T-helper 1 cell (primary cell): ENCODE results near the gene HEMGN.

Experiments
- DNase-seq, 5 donors: peaks; one replicate each; pipeline ENCODE4 v3.0.0-alpha.2; 2012 to 2020

The HEMGN gene

DNA sequence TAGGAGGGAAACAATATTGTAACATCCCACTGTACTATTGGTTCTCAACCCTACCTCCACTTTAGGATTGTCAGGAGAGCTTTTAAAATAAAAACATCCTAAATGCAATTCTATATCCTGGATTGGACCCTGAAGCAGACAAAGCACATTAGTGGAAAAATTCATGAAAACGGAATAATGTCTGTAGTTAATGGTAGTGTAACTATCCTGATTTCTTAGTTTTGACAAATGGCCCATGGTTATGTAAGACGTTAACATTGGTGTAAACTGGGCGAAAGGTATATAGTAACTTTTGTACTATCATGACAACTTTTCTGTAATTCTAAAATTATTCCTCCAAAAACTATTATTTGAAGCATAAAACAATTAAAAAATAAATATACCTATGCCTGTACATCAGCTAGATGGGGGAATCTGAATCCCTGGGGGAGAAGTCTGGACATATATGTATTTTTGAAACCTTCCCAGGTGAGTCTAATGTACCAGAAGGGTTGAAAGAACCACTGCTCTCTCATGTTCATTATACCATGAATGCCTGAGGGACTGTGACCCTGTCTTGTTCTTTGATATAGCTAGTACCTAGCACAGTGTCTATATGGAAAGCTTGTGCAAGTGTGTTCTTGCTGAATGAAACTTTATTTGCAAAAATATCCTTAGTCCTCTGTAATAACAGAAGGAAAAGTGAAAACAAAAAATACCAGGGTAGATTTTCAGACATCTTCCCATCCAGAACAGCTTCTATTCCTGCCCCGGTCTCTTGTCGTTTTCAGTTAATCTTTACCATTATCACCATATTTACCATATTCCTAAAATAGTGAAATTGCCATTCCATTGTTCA is 12.3 kb downstream of the HEMGN start:
- no peak for DNase-seq

DNA sequence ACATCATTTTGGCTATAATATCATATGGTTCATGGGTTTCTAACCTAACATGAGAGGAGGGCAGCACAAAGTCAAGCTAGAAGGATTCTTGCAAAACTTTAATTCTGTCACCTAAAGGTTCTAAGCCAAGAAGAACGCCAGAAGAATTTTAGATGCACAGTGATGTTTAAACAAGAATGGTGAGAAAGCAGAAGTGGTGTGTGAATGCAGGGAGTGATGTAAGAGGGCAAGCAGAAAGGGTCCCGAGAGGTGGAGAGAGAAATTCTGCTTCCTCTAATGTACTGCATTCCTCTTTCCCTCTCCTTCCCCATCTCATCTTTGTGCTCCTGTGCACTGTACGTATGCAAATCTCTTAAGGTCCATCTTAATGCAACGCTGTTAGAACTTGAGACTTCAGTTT is 13.6 kb downstream of the HEMGN start:
- DNase-seq: no peak

DNA sequence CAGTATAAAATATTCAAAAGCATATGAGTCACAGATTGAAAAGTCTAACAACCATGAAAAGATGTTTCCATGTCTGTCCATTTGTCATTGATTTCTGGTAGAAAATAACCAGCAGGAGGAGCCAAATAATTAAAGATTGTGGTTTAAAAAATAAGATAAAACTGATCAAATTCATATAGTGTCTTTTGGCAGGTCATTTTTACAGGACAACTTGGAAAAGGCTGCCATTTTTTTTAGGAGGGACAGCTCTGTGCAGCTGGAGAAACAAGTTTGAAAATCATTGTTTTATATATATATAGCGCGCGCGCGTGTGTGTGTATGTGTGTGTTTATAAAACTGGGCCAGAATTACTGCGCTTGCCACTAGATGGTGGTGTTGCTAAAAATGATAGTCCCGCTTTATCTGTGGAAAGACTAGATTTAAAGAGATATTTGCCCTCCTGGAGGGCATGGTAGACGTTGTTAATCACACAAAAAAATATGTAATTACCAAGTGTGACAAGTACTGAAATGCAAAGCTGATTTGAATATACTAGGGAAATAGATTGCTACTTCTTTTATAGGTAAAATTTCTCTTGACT is 14.4 kb downstream of the HEMGN start:
- peak; percentile 26 to 82 (median 64) for DNase-seq

DNA sequence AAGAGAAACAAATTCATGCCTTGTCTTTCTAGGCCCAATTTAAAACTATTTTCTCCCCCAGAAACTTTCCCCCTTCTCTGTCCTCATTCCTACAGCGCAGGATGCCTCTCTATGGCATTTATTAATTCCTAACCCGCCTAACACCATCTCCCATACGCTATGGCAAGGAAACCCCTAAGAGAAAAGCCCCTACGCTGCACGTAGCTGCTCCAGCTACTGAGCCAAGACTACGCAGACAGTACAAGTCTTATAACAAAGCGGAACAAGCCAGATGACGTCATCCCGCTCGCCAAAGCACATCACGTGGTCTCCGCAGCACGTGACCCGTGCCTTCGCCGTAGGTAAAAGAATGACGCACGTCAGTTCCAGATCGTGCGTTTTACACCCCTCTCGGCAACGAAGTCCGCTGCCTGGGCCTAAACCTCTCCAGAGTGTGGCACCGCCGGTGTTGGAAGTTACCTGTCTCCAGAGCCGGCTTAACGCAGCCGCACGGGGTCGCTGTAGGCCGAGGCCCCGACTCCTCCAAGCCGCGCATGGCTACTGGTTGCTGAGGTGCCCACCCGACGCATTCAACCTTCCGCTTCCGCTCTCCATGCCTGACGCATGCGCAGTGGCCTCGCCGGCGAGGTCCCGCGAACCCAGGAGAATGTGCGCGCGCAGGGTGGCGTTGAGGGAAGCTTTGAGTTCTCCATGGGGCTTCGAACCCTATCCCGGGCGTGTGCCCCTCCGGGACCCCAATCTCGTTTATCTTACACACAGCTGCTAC is 15.8 kb downstream of the HEMGN start, which contains the start of gene TRMO:
Gene TRMO (minus strand): TSS at position 542 of the 766 bp plus-strand sequence. CDS start 7 bp downstream, at position 535.
- DNase-seq: peak; percentile 95 to 99 (median 97)

DNA sequence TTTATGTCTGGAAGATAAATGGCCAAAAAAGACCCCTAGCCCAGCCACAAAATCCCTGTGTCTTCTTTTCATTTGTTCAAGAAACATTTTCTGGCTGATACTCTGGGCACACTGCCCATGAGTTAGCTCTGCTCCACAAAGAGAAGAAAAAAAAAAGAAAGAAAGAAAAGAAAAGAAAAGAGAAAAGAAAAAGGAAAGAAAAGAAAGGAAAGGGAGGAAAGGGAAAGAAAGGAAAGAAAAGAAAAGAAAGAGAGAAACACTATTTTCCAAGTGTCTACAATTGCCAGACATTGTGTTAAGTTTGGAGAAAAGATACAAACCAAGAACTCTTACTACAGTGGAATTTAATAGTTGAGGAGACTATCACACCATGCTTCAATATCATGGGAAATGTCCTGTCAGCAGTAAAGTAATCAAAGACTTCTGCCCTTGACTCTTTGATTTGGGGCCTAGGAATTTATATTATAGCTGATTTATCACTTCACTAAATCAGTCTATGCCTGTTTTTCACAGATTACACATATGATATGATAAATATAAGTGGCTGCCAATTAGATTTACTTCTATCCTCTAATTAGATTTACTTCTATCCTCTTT is 18.7 kb downstream of the HEMGN start:
- DNase-seq: no peak

DNA sequence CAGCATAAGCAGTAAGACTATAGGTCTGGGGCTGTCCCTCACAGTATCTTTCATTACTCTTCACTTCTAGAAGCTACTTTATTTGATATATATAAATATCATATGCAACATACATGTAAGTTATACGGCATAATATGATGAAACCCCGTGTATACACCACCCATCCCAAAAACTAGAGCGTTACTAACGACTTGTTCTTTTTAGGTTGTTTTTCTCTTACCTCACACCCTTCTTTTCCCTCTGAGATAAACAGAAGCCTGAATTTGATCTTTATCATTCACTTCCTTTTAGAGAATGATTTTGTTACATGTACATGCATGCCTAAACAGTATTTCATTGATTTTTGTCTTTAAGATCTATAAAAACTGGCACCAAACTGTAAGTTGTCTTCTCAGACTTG is 19.4 kb downstream of the HEMGN start:
- peak in 1 of 5 donors; percentile 42 for DNase-seq

DNA sequence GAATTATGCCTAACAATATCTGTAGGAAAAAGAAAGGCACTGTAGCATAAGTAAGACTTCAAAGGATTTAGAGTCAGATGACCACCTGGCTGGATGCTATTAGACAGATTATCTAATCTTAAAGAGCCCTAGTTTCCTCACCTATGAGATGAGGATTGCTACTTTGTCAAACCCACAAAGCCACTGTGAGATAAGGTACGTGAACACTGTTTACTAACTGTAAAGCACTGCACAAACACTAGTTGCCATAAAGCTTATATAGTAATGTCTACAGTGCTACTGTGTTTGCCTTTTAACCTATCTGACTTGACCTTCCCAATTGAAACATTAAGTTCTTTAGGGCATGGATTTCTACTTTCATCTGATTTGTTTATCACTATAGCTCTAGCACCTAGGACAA is 26.0 kb downstream of the HEMGN start:
- no peak for DNase-seq

DNA sequence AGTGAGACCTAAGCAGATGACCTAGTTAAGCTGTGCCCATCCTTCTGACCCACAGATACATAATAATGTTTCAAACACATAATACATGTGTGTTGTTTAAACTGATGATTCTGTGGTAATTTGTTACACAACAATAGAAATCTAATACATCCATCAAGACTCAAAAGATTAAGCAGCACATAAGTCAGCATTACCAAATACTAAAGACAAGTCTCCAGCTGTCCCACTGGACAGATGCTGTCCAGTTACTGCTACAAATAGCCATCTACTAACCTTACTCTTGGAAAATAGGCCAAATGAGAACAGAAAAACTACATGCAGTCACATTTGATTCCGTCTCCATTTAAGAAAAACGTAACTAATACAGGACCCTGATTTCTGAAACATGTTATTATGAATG is 26.4 kb downstream of the HEMGN start:
- DNase-seq: no peak

DNA sequence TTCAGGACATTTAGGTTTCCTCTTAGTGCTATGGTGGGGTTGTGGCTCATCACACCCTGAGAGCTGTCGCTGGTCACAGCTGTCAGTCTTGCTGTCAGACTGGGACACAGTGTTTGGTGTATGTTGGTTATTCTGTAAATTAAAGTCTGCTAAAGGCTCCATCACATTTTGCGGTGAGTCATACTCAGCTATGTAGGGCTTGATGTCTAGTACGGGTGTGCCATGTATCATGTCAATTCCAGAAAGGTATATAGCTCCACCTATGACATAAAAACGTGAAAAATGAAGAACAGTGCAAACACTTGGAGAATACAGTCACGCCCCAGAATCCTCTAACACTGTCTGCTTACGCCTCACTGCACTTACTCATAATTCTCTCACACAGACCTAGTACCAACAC is 27.6 kb downstream of the HEMGN start:
- no peak for DNase-seq

DNA sequence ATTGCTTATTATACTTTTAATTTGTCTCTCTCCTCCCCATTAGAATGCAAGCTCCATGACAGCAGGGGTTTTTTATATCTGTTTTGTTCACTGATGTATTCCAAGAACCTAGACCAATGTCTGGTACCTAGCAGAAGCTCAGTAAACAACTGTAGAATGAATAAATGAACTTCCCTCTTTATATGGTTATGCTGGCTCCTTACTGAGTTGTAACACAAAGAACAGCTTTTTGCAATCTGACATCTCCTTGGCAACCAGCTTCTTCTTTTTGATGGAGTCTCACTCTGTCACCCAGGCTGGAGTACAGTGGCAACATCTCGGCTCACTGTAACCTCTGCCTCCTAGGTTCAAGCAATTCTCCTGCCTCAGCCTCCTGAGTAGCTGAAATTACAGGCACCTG is 29.3 kb downstream of the HEMGN start:
- DNase-seq: no peak

DNA sequence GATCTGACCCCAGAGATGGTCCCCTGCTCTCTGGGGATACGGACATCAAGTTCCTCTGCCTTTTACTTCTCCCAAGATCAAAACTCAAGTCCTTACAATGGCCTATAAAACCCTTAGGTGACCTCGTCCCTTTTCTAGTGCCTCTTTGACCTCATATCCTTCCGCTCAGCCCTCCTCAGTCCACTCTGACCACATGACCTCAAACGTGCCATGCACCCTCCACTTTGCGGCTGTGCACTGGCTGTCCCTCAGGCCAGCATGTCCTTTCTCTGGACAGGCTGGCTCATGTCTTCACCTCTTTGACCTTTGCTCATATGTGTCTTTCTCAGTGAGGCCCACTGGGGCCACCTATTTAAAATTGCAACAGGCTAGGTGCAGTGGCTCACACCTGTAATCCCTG is 30.3 kb downstream of the HEMGN start:
- no peak for DNase-seq

DNA sequence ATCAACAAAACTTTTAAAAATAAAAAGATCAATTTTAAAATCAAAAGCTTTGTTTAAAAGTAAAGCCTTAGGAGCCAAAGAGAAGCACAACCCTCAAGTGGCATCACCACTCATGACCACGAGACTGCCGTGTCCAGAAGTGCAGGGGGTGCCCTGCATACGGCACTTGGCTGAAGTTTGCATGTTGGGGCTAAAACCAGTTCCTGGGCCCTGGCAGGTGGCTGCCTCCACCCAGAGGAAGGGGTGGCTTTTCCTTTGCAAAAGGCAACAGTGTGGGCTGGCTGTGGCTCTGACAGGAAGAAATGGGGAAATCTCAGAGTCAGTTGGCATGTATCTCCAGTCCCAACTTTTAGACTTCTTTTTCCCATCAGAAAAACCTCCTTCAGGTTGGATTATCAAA is 30.9 kb downstream of the HEMGN start:
- DNase-seq: peak in 3 of 5 donors; percentile 19 to 44 (median 19)

DNA sequence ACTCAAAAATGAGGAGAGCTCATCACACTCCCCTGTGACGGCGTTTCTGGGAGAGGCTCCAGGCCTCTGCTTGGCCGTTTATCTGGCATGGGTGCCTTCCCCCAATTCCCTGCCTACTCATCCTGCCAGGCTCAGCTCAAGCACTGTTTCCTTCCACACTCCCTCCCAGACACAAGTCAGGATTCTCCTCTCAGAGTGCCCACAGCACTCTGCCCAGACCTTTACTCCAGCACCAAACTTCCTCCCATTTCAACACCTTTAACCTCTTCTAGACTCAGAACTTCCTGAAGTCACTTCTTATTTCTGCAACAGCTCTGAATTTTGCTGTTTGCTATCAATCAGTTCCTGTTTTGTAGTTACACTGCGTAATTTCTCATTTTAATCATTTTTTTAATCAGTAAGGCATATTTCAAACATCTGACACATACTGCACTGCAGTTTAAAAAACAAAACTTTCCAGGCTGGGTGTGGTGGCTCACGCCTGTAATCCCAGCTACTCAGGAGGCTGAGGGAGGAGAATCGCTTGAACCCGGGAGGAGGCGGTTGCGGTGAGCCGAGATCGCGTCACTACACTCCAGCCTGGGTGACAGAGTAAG is 31.6 kb downstream of the HEMGN start:
- DNase-seq: peak in 4 of 5 donors; percentile 34 to 60 (median 49)

DNA sequence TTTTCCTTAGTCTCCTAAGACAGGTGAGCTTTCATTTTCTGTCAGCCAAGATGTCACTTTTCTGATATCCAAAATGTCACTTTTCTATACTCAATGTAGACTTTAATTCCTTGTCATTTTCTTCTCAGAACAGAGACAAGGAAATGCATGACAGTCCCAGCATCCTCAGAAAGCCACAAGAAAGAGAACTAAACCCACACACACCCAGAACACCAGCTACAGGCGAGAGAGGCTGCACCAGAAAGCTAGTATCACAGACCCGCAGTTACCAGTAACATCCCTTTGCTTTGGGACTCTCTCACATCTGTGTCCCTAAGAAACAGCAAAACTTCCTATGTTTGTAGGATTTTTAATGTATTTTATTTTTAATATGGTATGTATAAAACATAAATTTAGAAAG is 32.7 kb downstream of the HEMGN start:
- peak in 4 of 5 donors; percentile 47 to 75 (median 53) for DNase-seq

DNA sequence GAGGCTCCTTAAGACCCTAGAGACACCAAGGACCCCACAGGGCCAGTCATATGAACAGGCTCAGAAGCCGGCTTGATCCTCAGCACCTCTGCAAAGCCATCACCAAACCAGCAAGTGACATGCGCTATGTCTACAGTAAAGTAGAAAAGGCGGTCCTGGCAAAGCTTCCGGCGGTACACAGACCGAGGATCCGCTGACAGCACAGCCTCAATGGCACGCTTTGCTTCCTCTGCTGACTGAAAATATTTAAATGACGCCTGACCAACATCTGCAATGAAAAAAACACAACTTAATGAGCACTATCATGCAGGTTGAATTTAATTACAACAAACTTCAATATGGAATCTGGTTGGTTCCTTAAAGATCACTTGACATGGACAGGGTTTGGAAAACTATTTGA is 33.2 kb downstream of the HEMGN start:
- DNase-seq: peak in 4 of 5 donors; percentile 32 to 83 (median 49)

DNA sequence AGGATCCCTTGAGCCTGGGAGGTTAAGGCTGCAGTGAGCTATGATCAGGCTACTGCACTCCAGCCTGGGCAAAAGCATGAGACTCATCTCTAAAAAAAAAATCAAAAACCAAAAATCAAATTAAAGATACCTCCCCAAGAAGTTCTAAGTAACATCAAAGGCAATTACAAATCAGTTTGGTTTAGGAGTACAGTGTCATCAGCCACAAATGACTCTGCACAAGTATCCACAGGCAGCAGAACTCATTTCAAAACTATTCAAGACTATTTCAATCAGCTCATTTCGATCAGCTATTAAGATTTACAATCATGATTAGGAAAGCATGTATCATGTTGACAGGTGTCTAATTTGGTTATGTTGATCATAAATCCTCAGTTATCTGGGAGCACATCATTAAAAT is 34.8 kb downstream of the HEMGN start:
- peak in 1 of 5 donors; percentile 43 for DNase-seq

DNA sequence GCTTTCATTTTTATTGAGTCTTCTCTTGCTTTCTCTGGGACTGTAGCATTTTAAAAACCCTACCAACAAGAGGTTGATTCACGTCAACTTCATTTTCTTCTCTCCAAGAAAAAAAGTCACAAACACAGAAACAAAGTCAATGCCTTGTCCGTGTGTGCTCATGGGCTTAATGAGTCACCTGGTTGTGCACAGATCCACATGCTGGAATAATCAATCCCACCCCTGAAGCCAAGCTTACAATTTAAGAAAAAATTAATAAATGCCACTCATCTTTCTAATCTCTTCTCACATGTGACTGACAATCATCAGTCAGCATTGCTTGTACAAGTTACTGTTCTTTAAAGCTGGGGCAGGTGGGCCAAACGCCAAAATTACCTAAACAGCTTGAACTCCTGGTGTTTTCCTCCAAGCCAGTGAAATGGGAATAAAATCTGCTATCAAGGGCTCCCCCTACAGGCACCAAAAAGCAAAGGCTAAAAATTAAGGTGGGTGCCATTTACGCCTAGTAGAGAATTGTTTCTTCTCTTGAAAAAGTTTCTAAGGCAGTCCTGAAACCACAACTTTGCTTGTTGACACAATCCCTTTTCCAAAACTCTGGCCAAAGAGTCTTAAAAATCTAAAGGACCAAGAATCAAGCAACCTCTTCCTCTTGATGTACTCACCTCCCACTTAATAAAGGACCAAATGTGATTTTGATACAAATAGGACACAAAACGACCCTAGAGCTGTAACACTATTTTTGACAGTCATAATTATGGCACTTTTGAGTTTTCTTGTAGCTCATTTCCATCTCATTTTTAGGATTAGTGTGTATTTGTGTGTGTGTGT is 37.0 kb downstream of the HEMGN start:
- DNase-seq: peak in 1 of 5 donors; percentile 40

DNA sequence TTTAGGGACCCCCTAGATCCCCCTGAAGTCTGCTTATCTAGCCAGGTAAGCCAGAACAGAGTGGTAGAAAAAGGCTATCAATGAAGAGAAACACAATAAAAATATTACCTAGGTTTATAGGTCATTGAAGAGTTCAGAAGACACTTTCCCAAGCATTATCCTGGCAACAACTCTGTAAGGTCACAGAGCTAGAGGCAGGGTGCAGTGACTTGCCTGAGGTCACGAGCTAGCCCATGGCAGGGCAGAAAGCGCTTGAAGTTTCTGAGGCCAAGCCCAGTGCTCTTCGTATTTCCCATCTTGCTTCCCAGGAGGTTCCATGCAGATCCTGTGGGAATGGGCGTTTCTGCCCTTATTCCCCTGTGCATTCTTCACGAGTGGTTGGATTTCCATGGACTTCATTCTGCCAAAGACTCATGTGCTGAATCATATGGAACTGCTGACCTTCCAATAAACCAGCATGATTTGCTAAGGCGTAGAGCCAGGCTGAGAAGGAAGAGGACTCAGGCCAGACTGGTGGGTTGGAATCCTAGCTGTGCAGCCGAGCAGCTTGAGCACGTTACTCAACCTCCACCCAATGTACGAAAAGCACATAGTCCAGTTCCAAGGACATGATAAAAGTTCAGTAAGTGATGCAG is 37.8 kb downstream of the HEMGN start:
- DNase-seq: no peak

DNA sequence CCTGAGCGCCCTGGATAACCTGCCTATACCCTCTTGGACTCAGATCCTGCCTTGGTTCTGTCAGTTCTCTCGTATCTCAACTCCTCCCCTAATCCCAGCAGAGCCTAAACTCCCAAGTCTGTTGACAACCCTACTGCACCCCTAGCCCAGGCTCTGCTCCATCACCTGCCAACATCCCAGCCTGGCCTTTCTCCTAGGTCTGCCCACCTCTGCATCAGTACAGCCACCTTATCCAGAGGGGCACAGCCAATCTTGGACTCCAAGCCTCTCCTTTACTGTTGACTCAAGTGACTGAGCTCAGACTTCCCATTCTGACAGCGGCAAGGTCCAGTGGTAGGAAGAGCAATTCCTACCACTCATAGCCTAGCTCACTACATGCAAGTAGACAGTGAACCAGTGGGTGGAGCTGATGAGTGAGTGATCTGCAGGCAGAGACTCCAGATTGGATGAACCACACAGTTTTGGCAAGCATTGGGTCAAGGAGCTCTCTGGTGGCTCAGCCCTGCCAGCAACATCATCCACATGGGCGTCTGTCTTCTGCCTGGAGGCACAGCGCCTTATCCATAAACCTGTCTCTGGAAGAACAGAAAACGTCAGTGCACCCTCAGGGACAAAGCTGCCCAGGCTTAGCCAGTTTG is 42.2 kb downstream of the HEMGN start:
- peak in 1 of 5 donors; percentile 9 for DNase-seq

DNA sequence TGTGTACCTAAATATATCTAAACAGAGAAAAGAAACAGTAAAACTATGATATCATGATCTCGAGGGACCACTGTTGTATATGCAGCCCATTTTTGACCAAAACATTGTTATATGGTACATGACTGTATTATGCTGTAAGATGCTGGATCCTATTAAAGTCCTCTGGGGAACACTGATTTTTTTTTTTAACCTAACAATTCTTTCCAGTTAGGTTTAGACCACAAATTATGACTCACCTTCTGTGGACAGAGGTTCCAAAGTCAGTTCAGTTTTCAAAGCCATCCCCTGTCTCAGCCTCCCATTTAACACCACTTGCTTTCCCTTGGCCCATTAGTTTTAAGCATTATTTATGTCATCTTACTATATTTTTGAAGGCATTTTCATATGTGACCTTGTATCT is 42.8 kb downstream of the HEMGN start:
- DNase-seq: no peak

DNA sequence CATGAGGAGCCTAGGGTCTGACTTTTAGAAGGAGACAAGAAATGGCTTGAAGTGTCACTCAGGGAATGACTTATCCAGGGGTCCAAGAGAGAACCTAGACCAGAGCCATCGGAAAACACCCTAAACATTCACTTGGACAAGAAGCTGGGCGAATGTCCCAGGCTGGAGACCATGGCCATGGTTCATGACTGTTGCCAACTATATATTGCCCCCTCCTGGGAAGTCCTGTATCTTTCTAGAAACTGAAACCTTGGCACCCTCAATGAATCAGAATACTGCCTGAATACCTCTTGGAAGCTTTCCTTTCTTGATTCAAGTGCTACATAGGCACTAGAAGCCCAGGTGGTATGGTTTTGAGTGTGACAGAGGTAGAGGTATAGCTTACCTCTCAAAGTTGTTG is 45.6 kb downstream of the HEMGN start:
- DNase-seq: no peak
